GM12891 (cell line): ENCODE results near the gene LRRC8A.

Source experiments
- PAX5 ChIP-seq: IDR thresholded peaks from 2 replicates; pipeline ENCODE4 v1.6.1; 2011; ENCODE audit warnings: low read length, moderate library complexity, mild to moderate bottlenecking; ENCODE audit not compliant: insufficient read depth, severe bottlenecking
- POLR2A ChIP-seq: IDR thresholded peaks from 2 replicates; pipeline ENCODE4 v1.6.1; 2011; ENCODE audit warnings: low read depth, low read length, control low read depth
- POLR2AphosphoS5 ChIP-seq: IDR thresholded peaks from 2 replicates; pipeline ENCODE4 v1.6.1; 2011; ENCODE audit warnings: low read depth, low read length, control low read depth
- POU2F2 ChIP-seq: IDR thresholded peaks from 2 replicates; pipeline ENCODE4 v1.6.1; 2011; ENCODE audit warnings: low read depth, mild to moderate bottlenecking, control low read depth, low read length, moderate library complexity
- SPI1 ChIP-seq: IDR thresholded peaks from 2 replicates; pipeline ENCODE4 v1.6.1; 2011; ENCODE audit warnings: low read depth, low read length, control low read depth
- TAF1 ChIP-seq: IDR thresholded peaks from 2 replicates; pipeline ENCODE4 v1.6.1; 2011; ENCODE audit warnings: low read depth, low read length, control low read depth

DNA sequence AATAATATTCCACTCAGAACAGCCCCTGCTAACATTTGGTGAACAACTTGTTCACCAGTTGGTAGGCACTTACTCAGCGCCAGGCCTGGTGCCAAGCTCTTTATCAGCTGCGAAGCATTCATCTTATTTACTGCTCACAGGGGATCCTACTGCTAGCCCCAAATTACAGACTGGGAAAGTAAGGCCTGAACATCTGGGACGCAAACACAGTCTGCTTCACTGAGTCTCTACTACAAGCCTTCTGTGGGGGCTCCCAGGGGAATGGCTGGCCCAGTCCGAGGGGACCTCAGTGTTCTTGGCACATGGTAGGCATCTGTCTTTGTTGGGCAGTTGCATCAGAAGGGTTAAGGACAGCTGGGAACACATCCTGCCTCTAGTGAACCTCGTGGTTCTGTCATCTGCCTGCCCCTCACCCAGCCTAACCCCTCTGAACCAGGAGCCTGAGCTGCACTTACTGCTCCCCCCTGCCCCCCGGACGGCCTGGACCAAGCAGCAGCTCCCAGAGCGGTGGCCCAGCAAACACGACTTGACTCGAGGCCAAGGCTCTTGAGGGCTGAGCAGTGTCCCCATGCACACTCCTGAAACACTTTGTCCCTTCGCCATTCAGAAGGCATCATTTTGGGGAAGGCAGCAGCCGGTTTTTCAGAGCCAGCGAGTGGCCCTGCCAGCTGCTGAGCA is 38.6 kb downstream of the LRRC8A start, which contains the start of gene PHYHD1:
- TF ChIP-seq POLR2A (no peak), POLR2AphosphoS5 (no peak), TAF1 (no peak), PAX5 (no peak), SPI1 (no peak), POU2F2 (no peak)
